ENCODE results near the gene ITPR1. TPM values are rescaled to one million over a fixed set of nuclear protein-coding genes. Genes with fewer than 3 reads are reported as not detected.

ITPR1 gene
- total RNA-seq, 4 donors from 2014 or later = 184 to 305 (median 218) TPM

DNA sequence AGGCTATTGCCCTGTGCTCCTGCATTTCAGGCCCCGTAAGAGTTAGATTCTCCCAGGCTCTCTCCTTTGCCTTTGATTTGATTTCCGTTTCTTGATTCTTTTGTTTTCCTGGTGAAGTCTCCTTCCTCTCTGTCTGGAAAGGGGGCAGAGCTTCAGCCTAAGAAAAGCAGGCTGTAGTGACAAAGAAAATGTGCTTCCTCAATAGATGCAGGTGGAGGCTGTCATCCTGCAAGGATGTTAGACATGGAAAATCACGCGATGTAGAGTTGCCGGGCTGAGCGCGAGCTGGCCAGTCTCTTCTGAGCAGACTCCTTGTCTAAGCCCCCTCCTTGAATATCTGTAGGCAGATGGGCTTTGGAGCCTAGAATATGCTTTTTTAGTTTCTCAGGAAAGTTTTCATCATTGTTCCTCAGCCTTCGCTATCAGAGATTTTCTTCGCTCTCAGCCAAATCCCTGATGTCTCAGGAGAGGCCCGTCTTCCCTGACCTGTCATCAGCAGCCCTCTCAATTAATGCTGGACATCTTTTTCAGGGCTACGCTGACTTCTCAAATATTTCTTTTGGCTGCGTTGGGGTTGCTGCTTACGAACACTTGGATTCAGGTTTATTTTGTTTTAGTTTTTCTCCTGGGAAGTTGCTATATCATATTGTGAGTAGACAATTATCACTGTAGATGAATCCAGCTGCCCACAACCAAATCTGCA is 163.6 kb downstream of the ITPR1 start:
- Histone ChIP-seq H3K4me3 (no peak overlapping the region), H3K4me1 (peaks cover 0 to 31% (median 0%) of the 10 kb centered on the region in 3 donors), H3K36me3 (peaks cover 0 to 70% of the 10 kb centered on the region in 2 donors), H3K27me3 (no peaks in the 10 kb centered on the region), H3K27ac (peak overlapping the region; percentile 1 to 76 (median 54)), H3K9me3 (no peaks in the 10 kb centered on the region)
- no peak for ATAC-seq
- TF ChIP-seq POLR2AphosphoS5 (IDR thresholded peaks at IDR 0.05) = no peak
- no peak for TF ChIP-seq EP300 (IDR thresholded peaks at IDR 0.05)
- TF ChIP-seq, protein P1, sequence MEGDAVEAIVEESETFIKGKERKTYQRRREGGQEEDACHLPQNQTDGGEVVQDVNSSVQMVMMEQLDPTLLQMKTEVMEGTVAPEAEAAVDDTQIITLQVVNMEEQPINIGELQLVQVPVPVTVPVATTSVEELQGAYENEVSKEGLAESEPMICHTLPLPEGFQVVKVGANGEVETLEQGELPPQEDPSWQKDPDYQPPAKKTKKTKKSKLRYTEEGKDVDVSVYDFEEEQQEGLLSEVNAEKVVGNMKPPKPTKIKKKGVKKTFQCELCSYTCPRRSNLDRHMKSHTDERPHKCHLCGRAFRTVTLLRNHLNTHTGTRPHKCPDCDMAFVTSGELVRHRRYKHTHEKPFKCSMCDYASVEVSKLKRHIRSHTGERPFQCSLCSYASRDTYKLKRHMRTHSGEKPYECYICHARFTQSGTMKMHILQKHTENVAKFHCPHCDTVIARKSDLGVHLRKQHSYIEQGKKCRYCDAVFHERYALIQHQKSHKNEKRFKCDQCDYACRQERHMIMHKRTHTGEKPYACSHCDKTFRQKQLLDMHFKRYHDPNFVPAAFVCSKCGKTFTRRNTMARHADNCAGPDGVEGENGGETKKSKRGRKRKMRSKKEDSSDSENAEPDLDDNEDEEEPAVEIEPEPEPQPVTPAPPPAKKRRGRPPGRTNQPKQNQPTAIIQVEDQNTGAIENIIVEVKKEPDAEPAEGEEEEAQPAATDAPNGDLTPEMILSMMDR (IDR thresholded peaks at IDR 0.05) = no peak
- TF ChIP-seq POLR2A (IDR thresholded peaks at IDR 0.05) = no peak
- WGBS, 2 donors (ENCODE audit: low coverage in 1 of 2) = 41 to 52% methylated on average over 8 to 11 of the region's 13 CpGs

DNA sequence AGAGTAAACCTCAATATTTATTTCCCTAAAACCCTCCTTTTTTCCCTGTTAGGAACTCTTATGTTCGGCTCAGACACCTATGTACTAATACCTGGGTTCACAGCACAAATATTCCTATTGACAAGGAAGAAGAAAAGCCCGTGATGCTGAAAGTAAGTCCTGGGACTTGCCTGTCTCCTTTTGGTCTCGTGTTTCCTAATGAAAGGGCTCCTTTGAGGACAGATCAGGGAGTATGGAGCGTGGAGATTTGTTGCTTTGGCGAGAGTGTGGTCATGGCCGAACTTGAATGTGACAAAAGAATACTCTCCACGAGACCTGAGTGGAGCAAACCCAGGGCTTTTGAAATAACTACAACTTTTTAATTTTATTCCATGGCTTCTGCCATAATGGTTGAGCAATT is 167.8 kb downstream of the ITPR1 start:
- Histone ChIP-seq H3K36me3 (peaks cover 0 to 72% of the 10 kb centered on the region in 2 donors), H3K27ac (no peak overlapping the region), H3K9me3 (no peaks in the 10 kb centered on the region), H3K4me1 (peaks cover 0 to 36% (median 0%) of the 10 kb centered on the region in 3 donors), H3K27me3 (no peaks in the 10 kb centered on the region), H3K4me3 (no peak overlapping the region)
- no peak for ATAC-seq
- WGBS, 2 donors (ENCODE audit: low coverage in 1 of 2) = 88 to 92% methylated on average over 6 of the region's 7 CpGs
- TF ChIP-seq EP300 (IDR thresholded peaks at IDR 0.05) (no peak), POLR2A (IDR thresholded peaks at IDR 0.05) (no peak)

DNA sequence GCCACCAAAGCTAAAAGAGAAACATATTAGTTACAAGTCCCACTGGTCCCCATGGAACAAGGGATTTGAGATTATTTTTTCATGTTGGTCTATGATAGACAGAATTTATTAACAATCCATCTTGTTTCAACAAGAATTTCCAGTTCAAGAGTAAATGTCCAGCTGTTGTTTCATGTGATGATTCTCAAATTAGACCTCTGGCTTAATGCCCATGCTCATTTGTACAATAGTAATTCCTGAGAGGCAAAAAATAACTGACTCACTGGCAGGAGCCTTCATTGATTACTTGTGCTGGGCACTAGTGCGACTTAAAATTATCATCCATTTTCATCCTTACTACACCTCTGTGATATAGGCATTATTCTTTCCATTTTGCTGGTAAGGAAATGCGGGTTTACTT is 171.3 kb downstream of the ITPR1 start:
- H3K4me1 ChIP-seq = peaks cover 0 to 14% (median 0%) of the 10 kb centered on the region in 3 donors
- H3K27ac ChIP-seq = peak overlapping the region in 1 of 4 donors; percentile 41
- no peaks in the 10 kb centered on the region for H3K9me3 ChIP-seq
- H3K27me3 ChIP-seq = no peaks in the 10 kb centered on the region
- 71 to 87% methylated on average over 1 to 2 of the region's 2 CpGs for WGBS, 2 donors (ENCODE audit: low coverage in 1 of 2)
- TF ChIP-seq EP300 (IDR thresholded peaks at IDR 0.05) = no peak
- no peak for TF ChIP-seq POLR2A (IDR thresholded peaks at IDR 0.05)
- TF ChIP-seq POLR2AphosphoS5 (IDR thresholded peaks at IDR 0.05) = no peak
- TF ChIP-seq, protein P1 (IDR thresholded peaks at IDR 0.05) = no peak
- no peak for ATAC-seq
- H3K4me3 ChIP-seq = no peak overlapping the region
- peaks cover 5 to 92% of the 10 kb centered on the region in 2 donors for H3K36me3 ChIP-seq

DNA sequence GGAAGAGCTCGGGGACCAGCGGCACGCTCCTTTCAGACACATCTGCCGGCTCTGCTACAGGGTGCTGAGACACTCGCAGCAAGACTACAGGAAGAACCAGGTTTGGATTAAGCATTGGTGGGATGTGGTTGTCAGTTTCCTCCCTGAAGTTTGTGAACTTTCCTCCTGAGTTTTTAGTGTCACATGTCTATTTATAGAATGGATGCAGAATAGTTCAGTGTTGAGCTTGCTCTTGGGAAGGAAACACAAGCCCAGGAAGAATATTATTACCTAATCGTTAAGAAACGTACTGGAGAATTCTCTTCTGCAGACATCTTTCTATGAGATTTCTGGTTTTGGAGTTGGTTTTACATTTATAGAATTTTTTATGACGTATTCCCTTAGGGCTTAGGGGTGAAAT is 172.0 kb downstream of the ITPR1 start:
- no peaks in the 10 kb centered on the region for H3K9me3 ChIP-seq
- no peak for TF ChIP-seq POLR2AphosphoS5 (IDR thresholded peaks at IDR 0.05)
- no peak for TF ChIP-seq EP300 (IDR thresholded peaks at IDR 0.05)
- TF ChIP-seq POLR2A (IDR thresholded peaks at IDR 0.05) = no peak
- TF ChIP-seq, protein P1 (IDR thresholded peaks at IDR 0.05) = no peak
- H3K4me3 ChIP-seq = no peak overlapping the region
- H3K27me3 ChIP-seq = no peaks in the 10 kb centered on the region
- H3K36me3 ChIP-seq = peaks cover 8 to 99% of the 10 kb centered on the region in 2 donors
- peak overlapping the region in 1 of 4 donors; percentile 41 for H3K27ac ChIP-seq
- peaks cover 0 to 14% (median 0%) of the 10 kb centered on the region in 3 donors for H3K4me1 ChIP-seq
- ATAC-seq = no peak
- WGBS, 2 donors (ENCODE audit: low coverage in 1 of 2) = 53 to 72% methylated on average over 3 of the region's 8 CpGs

DNA sequence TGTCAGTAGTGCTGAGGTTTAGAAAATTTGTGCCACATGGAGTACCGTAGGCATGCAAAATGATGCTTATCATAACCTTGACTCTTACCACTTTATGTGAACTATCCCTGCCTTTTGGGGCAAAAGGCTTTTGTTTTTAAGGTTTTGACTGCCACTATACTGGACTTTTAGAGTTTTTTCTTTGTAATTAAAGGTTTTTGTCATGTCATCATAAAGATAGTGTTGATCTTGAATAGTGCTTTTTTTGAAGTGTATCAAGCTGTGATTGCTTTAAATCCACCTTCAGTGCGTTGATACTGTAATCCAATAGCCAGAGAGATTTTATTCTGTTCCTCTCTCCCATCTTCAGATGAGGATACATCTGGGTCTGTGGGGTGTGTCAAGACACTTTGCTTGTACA is 172.9 kb downstream of the ITPR1 start:
- no peak overlapping the region for H3K4me3 ChIP-seq
- H3K27ac ChIP-seq = no peak overlapping the region
- TF ChIP-seq EP300 (IDR thresholded peaks at IDR 0.05) = no peak
- TF ChIP-seq, protein P1 (IDR thresholded peaks at IDR 0.05) = no peak
- TF ChIP-seq POLR2AphosphoS5 (IDR thresholded peaks at IDR 0.05) = no peak
- TF ChIP-seq POLR2A (IDR thresholded peaks at IDR 0.05) = no peak
- ATAC-seq = no peak
- peaks cover 8 to 100% of the 10 kb centered on the region in 2 donors for H3K36me3 ChIP-seq
- peaks cover 0 to 14% (median 0%) of the 10 kb centered on the region in 3 donors for H3K4me1 ChIP-seq
- 94 to 100% methylated on average over 2 of the region's 2 CpGs for WGBS, 2 donors (ENCODE audit: low coverage in 1 of 2)
- H3K9me3 ChIP-seq = no peaks in the 10 kb centered on the region
- no peaks in the 10 kb centered on the region for H3K27me3 ChIP-seq

Data from gastroesophageal sphincter (tissue), 4 donors.